ENCODE results near the gene ARHGAP24. TPM values are rescaled to one million over a fixed set of nuclear protein-coding genes. Genes with fewer than 3 reads are reported as not detected.

Gene ARHGAP24
- total and polyA plus RNA-seq, 2 of the 13 experiments (the other 11 are each of a cell fraction or from before 2014, with no cell fraction given), result 0.07 to 0.55 TPM

- Histone ChIP-seq H3K79me2 (ENCODE audit: insufficient read depth, low read length) (no peaks in the 10 kb centered on the region), H3K4me2 (ENCODE audit: low read depth, low read length) (no peak overlapping the region), H4K20me1 (ENCODE audit: insufficient read depth, low read length) (no peaks in the 10 kb centered on the region), H3K27me3 (ENCODE audit: control insufficient read depth in 1 of 2, insufficient read depth in 2 of 2, low read length in 2 of 2) (no peaks in the 10 kb centered on the region), H2AFZ (ENCODE audit: low read length) (no peak overlapping the region), H3K9ac (ENCODE audit: insufficient read depth, low read depth, low read length) (no peak overlapping the region), H3K4me3 (replicated peaks in 1 of 3; ENCODE audit: insufficient read depth in 1 of 3, low read depth in 2 of 3, low read length in 3 of 3) (no peak overlapping the region), H3K36me3 (replicated peaks in 1 of 2; ENCODE audit: control insufficient read depth in 1 of 2, insufficient read depth in 2 of 2, low read length in 2 of 2) (no peaks in the 10 kb centered on the region), H3K27ac (ENCODE audit: extremely low read length, insufficient read depth, low read length) (no peak overlapping the region), H3K9me3 (ENCODE audit: low read length) (no peaks in the 10 kb centered on the region), H3K4me1 (ENCODE audit: insufficient read depth, low read length) (peaks cover 8% of the 10 kb centered on the region)
- TF ChIP-seq ZUFSP (CRISPR knock-in tag; IDR thresholded peaks at IDR 0.05; ENCODE audit: borderline replicate concordance) (no peak), ZNF460 (CRISPR knock-in tag; IDR thresholded peaks at IDR 0.05; ENCODE audit: borderline replicate concordance) (no peak), ZNF550 (CRISPR knock-in tag; IDR thresholded peaks at IDR 0.05; ENCODE audit: borderline replicate concordance) (no peak), THYN1 (CRISPR knock-in tag; IDR thresholded peaks at IDR 0.05; ENCODE audit: borderline replicate concordance, low read depth) (no peak), ZEB1 (IDR thresholded peaks at IDR 0.05; ENCODE audit: insufficient replicate concordance, low read depth) (no peak), FOSL1 (CRISPR knock-in tag; IDR thresholded peaks at IDR 0.05; ENCODE audit: borderline replicate concordance) (no peak), TAF15 (IDR thresholded peaks at IDR 0.05; ENCODE audit: low read depth, low read length, poor library complexity, severe bottlenecking) (no peak), ZNF501 (CRISPR knock-in tag; IDR thresholded peaks at IDR 0.05) (no peak), PRDM10 (CRISPR knock-in tag; IDR thresholded peaks at IDR 0.05; ENCODE audit: low read depth) (no peak), STAT5B (CRISPR knock-in tag; IDR thresholded peaks at IDR 0.05) (no peak), SNAI1 (CRISPR knock-in tag; IDR thresholded peaks at IDR 0.05; ENCODE audit: borderline replicate concordance) (no peak)
- in situ Hi-C loops (cut with HindIII; ENCODE audit: extremely low pct_ligation_motif_present, low pct_unique_long_range_greater_than_20kb), result no loop called here
- FAIRE-seq, result no peak
- ChIA-PET CTCF (ENCODE audit: low intra/inter-chr PET ratio, low total read pairs) (no interaction called here), POLR2A (no interaction called here)
- intact Hi-C loops (cut with micrococcal nuclease; ENCODE audit: unreplicated experiment), result loop anchor here (5.0 kb wide), 1 partner anchor 33 kb away; the partner anchor contains the start of gene ARHGAP24
- ATAC-seq, result no peak
- WGBS (ENCODE audit: low lambda C conversion rate), result 28% methylated on average over 3 of the region's 3 CpGs
- BruUV-seq (replicated peaks), result no TSS peak
- DNase-seq (ENCODE audit: low spot score), result no peak
These were observed 35.7 kb downstream of the ARHGAP24 start for GRCh38 chr4:85510632-85510984.

All from HepG2 (cell line).